A549 (cell line): ENCODE measurements around the gene UNC13B.

Experiments
- BHLHE40 ChIP-seq: IDR thresholded peaks from 2 replicates; pipeline ENCODE4 v1.6.1; 2012; ENCODE audit warnings: low read depth, low read length, inconsistent platforms
- CEBPB ChIP-seq, 2 experiments: fragments of >200 bp in 1 of 2; sonication (Bioruptor Twin) in 1 of 2; formaldehyde crosslinking in 1 of 2; IDR thresholded peaks; 2 replicates each; pipeline ENCODE4 v1.6.1; 2012 to 2016
- CHD4 ChIP-seq: fragments of 200-600 bp; sonication (generic); IDR thresholded peaks from 2 replicates; pipeline ENCODE4 v1.6.1; 2016; ENCODE audit warnings: antibody characterized with exemption, mild to moderate bottlenecking, borderline replicate concordance
- EP300 ChIP-seq, 2 experiments: fragments of >200 bp; sonication (Bioruptor Twin); formaldehyde crosslinking; IDR thresholded peaks; 2 replicates in 1 of 2; 3 replicates in 1 of 2; pipeline ENCODE4 v1.6.1; 2016 to 2017
- PHF8 ChIP-seq: fragments of 200-600 bp; sonication (generic); IDR thresholded peaks from 2 replicates; pipeline ENCODE4 v1.6.1; 2016; ENCODE audit warnings: low read depth, mild to moderate bottlenecking, antibody characterized with exemption, moderate library complexity, borderline replicate concordance
- POLR2A ChIP-seq: IDR thresholded peaks from 2 replicates; pipeline ENCODE4 v1.6.1; 2012; ENCODE audit warnings: mild to moderate bottlenecking, low read length
- RCOR1 ChIP-seq: fragments of 150-350 bp; IDR thresholded peaks from 2 replicates; pipeline ENCODE4 v1.6.1; 2014; ENCODE audit warnings: antibody characterized with exemption, low read length, low read depth
- TF ChIP-seq, protein P1 (sequence below): fragments of >200 bp; sonication (Bioruptor Twin); formaldehyde crosslinking; IDR thresholded peaks from 3 replicates; pipeline ENCODE4 v1.5.1; 2016
- TF ChIP-seq, protein P2 (sequence below): fragments of 250-450 bp; sonication (Bioruptor Pico); IDR thresholded peaks from 2 replicates; pipeline ENCODE4 v1.5.0; 2021; ENCODE audit warnings: mild to moderate bottlenecking, moderate library complexity, borderline replicate concordance

DNA sequence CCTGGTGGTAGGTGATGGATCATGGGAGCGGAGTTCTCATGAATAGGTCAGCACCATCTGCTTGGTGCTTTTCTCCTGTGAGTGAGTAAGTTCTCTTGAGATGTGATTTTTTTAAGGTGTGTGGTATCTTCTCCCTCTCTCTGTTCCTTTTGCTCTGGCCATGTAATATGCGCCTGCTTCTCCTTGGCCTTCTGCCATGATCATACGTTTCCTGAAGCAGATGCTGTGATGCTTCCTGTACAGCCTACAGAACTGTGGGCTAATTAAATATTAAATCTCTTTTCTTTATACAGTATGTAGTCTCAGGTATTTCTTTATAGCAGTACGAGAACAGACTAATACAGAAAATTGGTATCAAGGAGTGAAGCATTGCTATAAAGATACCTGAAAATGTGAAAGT lies 36.4 kb downstream of the UNC13B start:
- TF ChIP-seq POLR2A = no peak
- TF ChIP-seq EP300 (IDR thresholded peaks at IDR 0.05) = no peak
- TF ChIP-seq, protein P1, sequence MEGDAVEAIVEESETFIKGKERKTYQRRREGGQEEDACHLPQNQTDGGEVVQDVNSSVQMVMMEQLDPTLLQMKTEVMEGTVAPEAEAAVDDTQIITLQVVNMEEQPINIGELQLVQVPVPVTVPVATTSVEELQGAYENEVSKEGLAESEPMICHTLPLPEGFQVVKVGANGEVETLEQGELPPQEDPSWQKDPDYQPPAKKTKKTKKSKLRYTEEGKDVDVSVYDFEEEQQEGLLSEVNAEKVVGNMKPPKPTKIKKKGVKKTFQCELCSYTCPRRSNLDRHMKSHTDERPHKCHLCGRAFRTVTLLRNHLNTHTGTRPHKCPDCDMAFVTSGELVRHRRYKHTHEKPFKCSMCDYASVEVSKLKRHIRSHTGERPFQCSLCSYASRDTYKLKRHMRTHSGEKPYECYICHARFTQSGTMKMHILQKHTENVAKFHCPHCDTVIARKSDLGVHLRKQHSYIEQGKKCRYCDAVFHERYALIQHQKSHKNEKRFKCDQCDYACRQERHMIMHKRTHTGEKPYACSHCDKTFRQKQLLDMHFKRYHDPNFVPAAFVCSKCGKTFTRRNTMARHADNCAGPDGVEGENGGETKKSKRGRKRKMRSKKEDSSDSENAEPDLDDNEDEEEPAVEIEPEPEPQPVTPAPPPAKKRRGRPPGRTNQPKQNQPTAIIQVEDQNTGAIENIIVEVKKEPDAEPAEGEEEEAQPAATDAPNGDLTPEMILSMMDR = no peak
- no peak for TF ChIP-seq RCOR1
- TF ChIP-seq BHLHE40 = no peak
- TF ChIP-seq, protein P2, sequence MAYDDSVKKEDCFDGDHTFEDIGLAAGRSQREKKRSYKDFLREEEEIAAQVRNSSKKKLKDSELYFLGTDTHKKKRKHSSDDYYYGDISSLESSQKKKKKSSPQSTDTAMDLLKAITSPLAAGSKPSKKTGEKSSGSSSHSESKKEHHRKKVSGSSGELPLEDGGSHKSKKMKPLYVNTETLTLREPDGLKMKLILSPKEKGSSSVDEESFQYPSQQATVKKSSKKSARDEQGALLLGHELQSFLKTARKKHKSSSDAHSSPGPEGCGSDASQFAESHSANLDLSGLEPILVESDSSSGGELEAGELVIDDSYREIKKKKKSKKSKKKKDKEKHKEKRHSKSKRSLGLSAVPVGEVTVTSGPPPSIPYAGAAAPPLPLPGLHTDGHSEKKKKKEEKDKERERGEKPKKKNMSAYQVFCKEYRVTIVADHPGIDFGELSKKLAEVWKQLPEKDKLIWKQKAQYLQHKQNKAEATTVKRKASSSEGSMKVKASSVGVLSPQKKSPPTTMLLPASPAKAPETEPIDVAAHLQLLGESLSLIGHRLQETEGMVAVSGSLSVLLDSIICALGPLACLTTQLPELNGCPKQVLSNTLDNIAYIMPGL (CRISPR knock-in tag) = no peak
- no peak for TF ChIP-seq PHF8
- TF ChIP-seq CHD4 = no peak
- no peak for TF ChIP-seq CEBPB (IDR thresholded peaks at IDR 0.05)
